HepG2 (cell line): ENCODE data around the gene COX7A1. TPM values are rescaled to one million over a fixed set of nuclear protein-coding genes. Genes with fewer than 3 reads are reported as not detected.
A peak's percentile ranks its signal among the peaks of the same experiment; 100 is the strongest.

ENCODE experiments used
- CAMTA2 ChIP-seq: sonication (generic); formaldehyde crosslinking; IDR thresholded peaks from 2 replicates; pipeline ENCODE4 v1.4.0; 2020; ENCODE audit warnings: mild to moderate bottlenecking, missing genetic modification reagents, borderline replicate concordance
- EZH2 ChIP-seq: conservative IDR thresholded peaks from 2 replicates; pipeline ENCODE4 v1.6.1; 2012; ENCODE audit warnings: mild to moderate bottlenecking, low read depth, low read length, moderate library complexity
- GTF2F1 ChIP-seq: fragments of 150-350 bp; IDR thresholded peaks from 2 replicates; pipeline ENCODE4 v1.6.1; 2014; ENCODE audit warnings: low read length
- HDAC2 ChIP-seq: sonication (generic); formaldehyde crosslinking; IDR thresholded peaks from 2 replicates; pipeline ENCODE4 v1.4.0; 2020; ENCODE audit warnings: missing genetic modification reagents
- MBNL3 ChIP-seq: fragments of 250-450 bp; sonication (Bioruptor Pico); conservative IDR thresholded peaks from 2 replicates; pipeline ENCODE4 v1.8.0; 2022; ENCODE audit warnings: mild to moderate bottlenecking, inconsistent platforms
- NCOA5 ChIP-seq: sonication (generic); formaldehyde crosslinking; IDR thresholded peaks from 2 replicates; pipeline ENCODE4 v1.4.0; 2020; ENCODE audit warnings: missing genetic modification reagents
- PCBP2 ChIP-seq: fragments of 200-400 bp; formaldehyde crosslinking; optimal IDR thresholded peaks from 2 replicates; pipeline ENCODE3; 2018; ENCODE audit warnings: low read length, low read depth; ENCODE audit not compliant: poor library complexity, severe bottlenecking
- RFX5 ChIP-seq: IDR thresholded peaks from 2 replicates; pipeline ENCODE4 v1.6.1; 2011; ENCODE audit warnings: low read depth, low read length, improper control_type of control experiment
- SATB2 ChIP-seq: sonication (generic); formaldehyde crosslinking; IDR thresholded peaks from 2 replicates; pipeline ENCODE4 v1.5.0; 2020; ENCODE audit warnings: missing genetic modification reagents
- SCMH1 ChIP-seq: sonication (generic); formaldehyde crosslinking; IDR thresholded peaks from 2 replicates; pipeline ENCODE4 v1.9.0; 2021; ENCODE audit warnings: missing genetic modification reagents, mild to moderate bottlenecking, borderline replicate concordance
- TBL1XR1 ChIP-seq: fragments of 150-350 bp; IDR thresholded peaks from 2 replicates; pipeline ENCODE4 v1.6.1; 2014; ENCODE audit warnings: borderline replicate concordance, low read length; ENCODE audit not compliant: partially characterized antibody
- ZBTB2 ChIP-seq: sonication (generic); formaldehyde crosslinking; IDR thresholded peaks from 2 replicates; pipeline ENCODE4 v1.8.0; 2022; ENCODE audit warnings: low read depth, missing genetic modification reagents
- ZBTB43 ChIP-seq: sonication (generic); formaldehyde crosslinking; conservative IDR thresholded peaks from 2 replicates; pipeline ENCODE4 v1.4.0; 2020; ENCODE audit warnings: missing genetic modification reagents
- ZBTB7A ChIP-seq: sonication (generic); formaldehyde crosslinking; IDR thresholded peaks from 2 replicates; pipeline ENCODE4 v1.8.0; 2022; ENCODE audit warnings: mild to moderate bottlenecking, missing genetic modification reagents
- ZNF138 ChIP-seq: sonication (generic); formaldehyde crosslinking; IDR thresholded peaks from 2 replicates; pipeline ENCODE4 v1.5.0; 2020; ENCODE audit warnings: mild to moderate bottlenecking, low read depth, missing genetic modification reagents
- ZNF232 ChIP-seq: sonication (generic); formaldehyde crosslinking; IDR thresholded peaks from 2 replicates; pipeline ENCODE4 v1.4.0; 2020; ENCODE audit warnings: missing genetic modification reagents, borderline replicate concordance
- ZNF264 ChIP-seq: sonication (generic); formaldehyde crosslinking; IDR thresholded peaks from 2 replicates; pipeline ENCODE4 v1.4.0; 2020; ENCODE audit warnings: missing genetic modification reagents
- ZNF329 ChIP-seq: sonication (generic); formaldehyde crosslinking; IDR thresholded peaks from 2 replicates; pipeline ENCODE4 v1.9.0; 2021; ENCODE audit warnings: low read depth, mild to moderate bottlenecking, missing genetic modification reagents
- ZNF646 ChIP-seq: sonication (generic); formaldehyde crosslinking; IDR thresholded peaks from 2 replicates; pipeline ENCODE4 v1.9.0; 2021; ENCODE audit warnings: mild to moderate bottlenecking, missing genetic modification reagents
- ZNF740 ChIP-seq: sonication (generic); formaldehyde crosslinking; IDR thresholded peaks from 2 replicates; pipeline ENCODE4 v1.4.0; 2020; ENCODE audit warnings: missing genetic modification reagents
- ZSCAN12 ChIP-seq: sonication (generic); formaldehyde crosslinking; IDR thresholded peaks from 2 replicates; pipeline ENCODE4 v1.9.0; 2021; ENCODE audit warnings: mild to moderate bottlenecking, missing genetic modification reagents
- polyA plus RNA-seq, 8 experiments: library from polyadenylated mRNA; depleted of rRNA in 3 of 8; stranded (reverse) in 7 of 8; unstranded in 1 of 8; fragments of >200 nt; fragmentation: Illumina TruSeq in 4 of 8; extraction: Trizol in 4 of 8; gene quantifications; 2 replicates each; pipeline versions ENCODE4 v1.2.1 to v1.2.3, GENCODE V29; 2011 to 2016; ENCODE audit warnings: low read depth in 4 of 8, missing spikeins in 1 of 8, mixed read lengths in 1 of 8; ENCODE audit not compliant: insufficient read depth in 1 of 8
- total RNA-seq, 5 experiments: library from RNA; depleted of rRNA; stranded (reverse); fragments of >200 nt; fragmentation: Illumina TruSeq; extraction: Trizol; gene quantifications; 2 replicates each; pipeline ENCODE4 v1.2.3, GENCODE V29; 2016; ENCODE audit warnings: low read depth in 1 of 5

COX7A1 gene
- total and polyA plus RNA-seq, 2 of the 13 experiments (the other 11 are each of a cell fraction or from before 2014, with no cell fraction given), result not detected

- TF ChIP-seq ZNF138 (peak; percentile 62; the same call in 1 of the 2 replicates), SCMH1 (CRISPR knock-in tag) (no peak), ZBTB7A (CRISPR knock-in tag) (no peak), ZNF264 (CRISPR knock-in tag) (0 out of 2 replicates have a peak, but pooled peaks have one; percentile 56), PCBP2 (no peak), CAMTA2 (0 out of 2 replicates have a peak, but pooled peaks have one; percentile 78), NCOA5 (CRISPR knock-in tag) (no peak), TBL1XR1 (no peak), MBNL3 (CRISPR knock-in tag) (no peak), HDAC2 (peak; percentile 79; the same call in 1 of the 2 replicates), ZNF740 (CRISPR knock-in tag) (peak; percentile 76; the same call in 1 of the 2 replicates), RFX5 (peak; percentile 69), ZNF646 (CRISPR knock-in tag) (no peak), ZBTB43 (CRISPR knock-in tag) (peak; percentile 90), GTF2F1 (no peak), ZNF329 (CRISPR knock-in tag) (peak; percentile 75; the same call in 1 of the 2 replicates), SATB2 (CRISPR knock-in tag) (peak; percentile 82; the same call in 1 of the 2 replicates), ZSCAN12 (CRISPR knock-in tag) (no peak; the same call in 1 of the 2 replicates), EZH2 (no peak), ZNF232 (CRISPR knock-in tag) (peak; percentile 95), ZBTB2 (CRISPR knock-in tag) (peak; percentile 64; the same call in 1 of the 2 replicates)
These were observed 37.4 kb downstream of the COX7A1 start, which contains the start of gene POLR2I (continued) for GRCh38 chr19:36114721-36115452.
